HEK293 (cell line): ENCODE data around the gene EDDM13.

Experiments used
- CTCF ChIA-PET: fragments of 350-600 bp; formaldehyde crosslinking; extraction: SDS; loops from one replicate; lab custom pipeline; 2021; ENCODE audit warnings: antibody characterized with exemption; lab: Yijun Ruan, JAX
- POLR2A ChIA-PET: fragments of 300-600 bp; formaldehyde crosslinking; extraction: SDS; loops from one replicate; lab custom pipeline; 2020; ENCODE audit warnings: antibody characterized with exemption, inconsistent platforms; lab: Yijun Ruan, JAX
- H3K27ac ChIP-seq: fragments of 200-500 bp; sonication (Bioruptor generic); 2 replicates; pipeline ENCODE4 v1.5.1; 2014; ENCODE audit warnings: low read depth, low read length, control low read depth, inconsistent platforms; ENCODE audit errors: extremely low read depth
- H3K36me3 ChIP-seq, 2 experiments: fragments of 200-500 bp in 1 of 2; sonication (Bioruptor generic) in 1 of 2; 1 replicate in 1 of 2; 2 replicates in 1 of 2; pipeline ENCODE4 v1.5.1; 2014 to 2017; ENCODE audit warnings: inconsistent platforms in 2 of 2, low read length in 2 of 2; ENCODE audit not compliant: control insufficient read depth in 2 of 2, insufficient read depth in 1 of 2
- H3K4me1 ChIP-seq: fragments of 200-500 bp; sonication (Bioruptor generic); 2 replicates; pipeline ENCODE4 v1.5.1; 2014; ENCODE audit warnings: mild to moderate bottlenecking, low read length, inconsistent platforms; ENCODE audit not compliant: control insufficient read depth, insufficient read depth
- H3K4me3 ChIP-seq: 2 replicates; pipeline ENCODE4 v1.5.1; 2011; ENCODE audit warnings: low read depth, mild to moderate bottlenecking, control low read depth, low read length, moderate library complexity
- H3K9me3 ChIP-seq: fragments of 200-500 bp; sonication (Bioruptor generic); 2 replicates; pipeline ENCODE4 v1.5.1; 2014; ENCODE audit warnings: low read depth, low read length, inconsistent platforms; ENCODE audit not compliant: control insufficient read depth, insufficient read depth
- EGR2 ChIP-seq: fragments of 450-650 bp; formaldehyde crosslinking; IDR thresholded peaks from 2 replicates; pipeline ENCODE4 v1.5.1; 2016; ENCODE audit warnings: low read depth, missing biosample characterization, missing genetic modification characterization
- HOXC10 ChIP-seq: sonication (generic); formaldehyde crosslinking; IDR thresholded peaks from 2 replicates; pipeline ENCODE4 v1.8.1; 2023; ENCODE audit warnings: mild to moderate bottlenecking, missing genetic modification reagents
- SCRT2 ChIP-seq: fragments of 450-650 bp; formaldehyde crosslinking; IDR thresholded peaks from 2 replicates; pipeline ENCODE4 v1.5.1; 2016; ENCODE audit warnings: missing biosample characterization, missing genetic modification characterization
- SP2 ChIP-seq: fragments of 450-650 bp; formaldehyde crosslinking; IDR thresholded peaks from 2 replicates; pipeline ENCODE4 v1.5.1; 2016; ENCODE audit warnings: missing biosample characterization, missing genetic modification characterization
- ZBTB17 ChIP-seq: fragments of 450-650 bp; formaldehyde crosslinking; IDR thresholded peaks from 2 replicates; pipeline ENCODE4 v1.5.1; 2016; ENCODE audit warnings: missing biosample characterization, missing genetic modification characterization
- ZBTB49 ChIP-seq: fragments of 450-650 bp; formaldehyde crosslinking; IDR thresholded peaks from 2 replicates; pipeline ENCODE4 v1.5.1; 2016; ENCODE audit warnings: missing biosample characterization, missing genetic modification characterization, low read depth
- ZEB2 ChIP-seq: fragments of 450-650 bp; formaldehyde crosslinking; IDR thresholded peaks from 2 replicates; pipeline ENCODE4 v1.5.1; 2016; ENCODE audit warnings: missing biosample characterization, missing genetic modification characterization
- ZNF140 ChIP-seq: fragments of 450-650 bp; formaldehyde crosslinking; IDR thresholded peaks from 2 replicates; pipeline ENCODE4 v1.5.1; 2016; ENCODE audit warnings: missing biosample characterization, missing genetic modification characterization
- ZNF23 ChIP-seq: fragments of 450-650 bp; formaldehyde crosslinking; IDR thresholded peaks from 2 replicates; pipeline ENCODE4 v1.5.1; 2016; ENCODE audit warnings: missing biosample characterization, missing genetic modification characterization, borderline replicate concordance
- ZNF391 ChIP-seq: fragments of 450-650 bp; formaldehyde crosslinking; IDR thresholded peaks from 2 replicates; pipeline ENCODE4 v1.5.1; 2016; ENCODE audit warnings: low read depth, missing biosample characterization, missing genetic modification characterization, borderline replicate concordance
- ZNF416 ChIP-seq: fragments of 450-650 bp; formaldehyde crosslinking; IDR thresholded peaks from 2 replicates; pipeline ENCODE4 v1.5.1; 2016; ENCODE audit warnings: missing biosample characterization, missing genetic modification characterization
- ZNF510 ChIP-seq: fragments of 450-650 bp; formaldehyde crosslinking; IDR thresholded peaks from 2 replicates; pipeline ENCODE4 v1.5.1; 2018; ENCODE audit warnings: mild to moderate bottlenecking, missing genetic modification characterization, missing biosample characterization; ENCODE audit not compliant: insufficient replicate concordance
- ZNF600 ChIP-seq: fragments of 450-650 bp; formaldehyde crosslinking; IDR thresholded peaks from 2 replicates; pipeline ENCODE4 v1.5.1; 2016; ENCODE audit warnings: missing biosample characterization, missing genetic modification characterization
- ZNF621 ChIP-seq: fragments of 450-650 bp; formaldehyde crosslinking; IDR thresholded peaks from 2 replicates; pipeline ENCODE4 v1.5.1; 2017; ENCODE audit warnings: missing biosample characterization, missing genetic modification characterization
- ZNF677 ChIP-seq: fragments of 450-650 bp; IDR thresholded peaks from 2 replicates; pipeline ENCODE4 v1.5.0; 2018; ENCODE audit warnings: missing biosample characterization, mild to moderate bottlenecking, missing genetic modification characterization, moderate library complexity
- ZNF843 ChIP-seq: fragments of 450-650 bp; formaldehyde crosslinking; IDR thresholded peaks from 2 replicates; pipeline ENCODE4 v1.5.1; 2016; ENCODE audit warnings: missing biosample characterization, missing genetic modification characterization
- ZXDB ChIP-seq: fragments of 450-650 bp; formaldehyde crosslinking; IDR thresholded peaks from 2 replicates; pipeline ENCODE4 v1.5.1; 2016; ENCODE audit warnings: missing biosample characterization, missing genetic modification characterization
- TF ChIP-seq, protein P1 (sequence below): fragments of 450-650 bp; formaldehyde crosslinking; IDR thresholded peaks from 2 replicates; pipeline ENCODE4 v1.5.1; 2016; ENCODE audit warnings: missing biosample characterization, missing genetic modification characterization, borderline replicate concordance
- TF ChIP-seq, protein P2 (sequence below): fragments of 450-650 bp; formaldehyde crosslinking; IDR thresholded peaks from 2 replicates; pipeline ENCODE4 v1.5.0; 2017; ENCODE audit warnings: missing biosample characterization, missing genetic modification characterization, borderline replicate concordance
- TF ChIP-seq, protein P3 (sequence below): IDR thresholded peaks from 2 replicates; pipeline ENCODE4 v1.6.1; 2011; ENCODE audit warnings: mild to moderate bottlenecking, low read depth, low read length, borderline replicate concordance
- TF ChIP-seq, protein P4 (sequence below): fragments of 450-650 bp; formaldehyde crosslinking; IDR thresholded peaks from 2 replicates; pipeline ENCODE4 v1.5.1; 2016; ENCODE audit warnings: missing biosample characterization, missing genetic modification characterization

EDDM13 gene

GRCh38 chr19:56270676-56271075, 1.9 kb upstream of the EDDM13 start:
- H3K9me3 ChIP-seq = no peaks in the 10 kb centered on the region
- H3K27ac ChIP-seq = no peak overlapping the region
- POLR2A ChIA-PET = no interaction called here
- H3K36me3 ChIP-seq = no peaks in the 10 kb centered on the region
- H3K4me3 ChIP-seq = no peak overlapping the region
- TF ChIP-seq HOXC10 (CRISPR knock-in tag) (no peak), ZBTB17 (no peak), ZNF843 (tag by site-specific recombination) (no peak), SCRT2 (tag by site-specific recombination) (no peak), ZEB2 (tag by site-specific recombination) (no peak)
- TF ChIP-seq, protein P1, sequence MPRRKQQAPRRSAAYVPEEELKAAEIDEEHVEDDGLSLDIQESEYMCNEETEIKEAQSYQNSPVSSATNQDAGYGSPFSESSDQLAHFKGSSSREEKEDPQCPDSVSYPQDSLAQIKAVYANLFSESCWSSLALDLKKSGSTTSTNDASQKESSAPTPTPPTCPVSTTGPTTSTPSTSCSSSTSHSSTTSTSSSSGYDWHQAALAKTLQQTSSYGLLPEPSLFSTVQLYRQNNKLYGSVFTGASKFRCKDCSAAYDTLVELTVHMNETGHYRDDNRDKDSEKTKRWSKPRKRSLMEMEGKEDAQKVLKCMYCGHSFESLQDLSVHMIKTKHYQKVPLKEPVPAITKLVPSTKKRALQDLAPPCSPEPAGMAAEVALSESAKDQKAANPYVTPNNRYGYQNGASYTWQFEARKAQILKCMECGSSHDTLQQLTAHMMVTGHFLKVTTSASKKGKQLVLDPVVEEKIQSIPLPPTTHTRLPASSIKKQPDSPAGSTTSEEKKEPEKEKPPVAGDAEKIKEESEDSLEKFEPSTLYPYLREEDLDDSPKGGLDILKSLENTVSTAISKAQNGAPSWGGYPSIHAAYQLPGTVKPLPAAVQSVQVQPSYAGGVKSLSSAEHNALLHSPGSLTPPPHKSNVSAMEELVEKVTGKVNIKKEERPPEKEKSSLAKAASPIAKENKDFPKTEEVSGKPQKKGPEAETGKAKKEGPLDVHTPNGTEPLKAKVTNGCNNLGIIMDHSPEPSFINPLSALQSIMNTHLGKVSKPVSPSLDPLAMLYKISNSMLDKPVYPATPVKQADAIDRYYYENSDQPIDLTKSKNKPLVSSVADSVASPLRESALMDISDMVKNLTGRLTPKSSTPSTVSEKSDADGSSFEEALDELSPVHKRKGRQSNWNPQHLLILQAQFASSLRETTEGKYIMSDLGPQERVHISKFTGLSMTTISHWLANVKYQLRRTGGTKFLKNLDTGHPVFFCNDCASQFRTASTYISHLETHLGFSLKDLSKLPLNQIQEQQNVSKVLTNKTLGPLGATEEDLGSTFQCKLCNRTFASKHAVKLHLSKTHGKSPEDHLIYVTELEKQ (tag by site-specific recombination) = no peak
- H3K4me1 ChIP-seq = no peaks in the 10 kb centered on the region
- CTCF ChIA-PET = interaction anchor here (3.6 kb wide), 1 partner anchor 18 kb away, joined by 23 read pairs; no protein-coding TSS in a partner anchor

- no peaks in the 10 kb centered on the region for H3K36me3 ChIP-seq
- ChIA-PET CTCF (interaction anchor here (0.6 to 3.6 kb wide), 2 partner anchors 18 to 175 kb away, joined by 4 to 23 read pairs; no protein-coding TSS in a partner anchor), POLR2A (no interaction called here)
- TF ChIP-seq, protein P2, sequence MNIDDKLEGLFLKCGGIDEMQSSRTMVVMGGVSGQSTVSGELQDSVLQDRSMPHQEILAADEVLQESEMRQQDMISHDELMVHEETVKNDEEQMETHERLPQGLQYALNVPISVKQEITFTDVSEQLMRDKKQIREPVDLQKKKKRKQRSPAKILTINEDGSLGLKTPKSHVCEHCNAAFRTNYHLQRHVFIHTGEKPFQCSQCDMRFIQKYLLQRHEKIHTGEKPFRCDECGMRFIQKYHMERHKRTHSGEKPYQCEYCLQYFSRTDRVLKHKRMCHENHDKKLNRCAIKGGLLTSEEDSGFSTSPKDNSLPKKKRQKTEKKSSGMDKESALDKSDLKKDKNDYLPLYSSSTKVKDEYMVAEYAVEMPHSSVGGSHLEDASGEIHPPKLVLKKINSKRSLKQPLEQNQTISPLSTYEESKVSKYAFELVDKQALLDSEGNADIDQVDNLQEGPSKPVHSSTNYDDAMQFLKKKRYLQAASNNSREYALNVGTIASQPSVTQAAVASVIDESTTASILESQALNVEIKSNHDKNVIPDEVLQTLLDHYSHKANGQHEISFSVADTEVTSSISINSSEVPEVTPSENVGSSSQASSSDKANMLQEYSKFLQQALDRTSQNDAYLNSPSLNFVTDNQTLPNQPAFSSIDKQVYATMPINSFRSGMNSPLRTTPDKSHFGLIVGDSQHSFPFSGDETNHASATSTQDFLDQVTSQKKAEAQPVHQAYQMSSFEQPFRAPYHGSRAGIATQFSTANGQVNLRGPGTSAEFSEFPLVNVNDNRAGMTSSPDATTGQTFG (tag by site-specific recombination) = no peak
- no peak for TF ChIP-seq SP2 (tag by site-specific recombination)
- TF ChIP-seq ZBTB49 (tag by site-specific recombination) = no peak
- no peak for TF ChIP-seq ZNF391
- TF ChIP-seq ZNF140 (tag by site-specific recombination) = no peak
- TF ChIP-seq EGR2 (tag by site-specific recombination) = no peak
- TF ChIP-seq, protein P3, sequence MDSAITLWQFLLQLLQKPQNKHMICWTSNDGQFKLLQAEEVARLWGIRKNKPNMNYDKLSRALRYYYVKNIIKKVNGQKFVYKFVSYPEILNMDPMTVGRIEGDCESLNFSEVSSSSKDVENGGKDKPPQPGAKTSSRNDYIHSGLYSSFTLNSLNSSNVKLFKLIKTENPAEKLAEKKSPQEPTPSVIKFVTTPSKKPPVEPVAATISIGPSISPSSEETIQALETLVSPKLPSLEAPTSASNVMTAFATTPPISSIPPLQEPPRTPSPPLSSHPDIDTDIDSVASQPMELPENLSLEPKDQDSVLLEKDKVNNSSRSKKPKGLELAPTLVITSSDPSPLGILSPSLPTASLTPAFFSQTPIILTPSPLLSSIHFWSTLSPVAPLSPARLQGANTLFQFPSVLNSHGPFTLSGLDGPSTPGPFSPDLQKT = no peak
- TF ChIP-seq ZNF677 (tag by site-specific recombination) = no peak
- no peak for TF ChIP-seq ZNF510
- no peak for TF ChIP-seq ZXDB (tag by site-specific recombination)
- no peak for TF ChIP-seq ZNF621 (tag by site-specific recombination)
- no peak for TF ChIP-seq ZEB2 (tag by site-specific recombination)
- TF ChIP-seq ZNF416 (tag by site-specific recombination) = no peak
- TF ChIP-seq ZNF23 (tag by site-specific recombination) = no peak
- no peak for TF ChIP-seq ZNF600
- TF ChIP-seq, protein P4, sequence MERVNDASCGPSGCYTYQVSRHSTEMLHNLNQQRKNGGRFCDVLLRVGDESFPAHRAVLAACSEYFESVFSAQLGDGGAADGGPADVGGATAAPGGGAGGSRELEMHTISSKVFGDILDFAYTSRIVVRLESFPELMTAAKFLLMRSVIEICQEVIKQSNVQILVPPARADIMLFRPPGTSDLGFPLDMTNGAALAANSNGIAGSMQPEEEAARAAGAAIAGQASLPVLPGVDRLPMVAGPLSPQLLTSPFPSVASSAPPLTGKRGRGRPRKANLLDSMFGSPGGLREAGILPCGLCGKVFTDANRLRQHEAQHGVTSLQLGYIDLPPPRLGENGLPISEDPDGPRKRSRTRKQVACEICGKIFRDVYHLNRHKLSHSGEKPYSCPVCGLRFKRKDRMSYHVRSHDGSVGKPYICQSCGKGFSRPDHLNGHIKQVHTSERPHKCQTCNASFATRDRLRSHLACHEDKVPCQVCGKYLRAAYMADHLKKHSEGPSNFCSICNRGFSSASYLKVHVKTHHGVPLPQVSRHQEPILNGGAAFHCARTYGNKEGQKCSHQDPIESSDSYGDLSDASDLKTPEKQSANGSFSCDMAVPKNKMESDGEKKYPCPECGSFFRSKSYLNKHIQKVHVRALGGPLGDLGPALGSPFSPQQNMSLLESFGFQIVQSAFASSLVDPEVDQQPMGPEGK (tag by site-specific recombination) = no peak
- no peaks in the 10 kb centered on the region for H3K4me1 ChIP-seq
- H3K9me3 ChIP-seq = no peaks in the 10 kb centered on the region
- no peak overlapping the region for H3K27ac ChIP-seq
- no peak overlapping the region for H3K4me3 ChIP-seq
These were observed 1.4 kb upstream of the EDDM13 start for GRCh38 chr19:56271151-56271550.
